ENCODE results near the gene GIN1.

The GIN1 gene

GRCh38 chr5:103117471-103117991 lies 2.4 kb downstream of the GIN1 start:
- WGBS (ENCODE audit: extremely low coverage, insufficient coverage, low lambda C conversion rate) = no CpG with 5 or more reads among the region's 4 CpGs
- Histone ChIP-seq H2AK5ac (ENCODE audit: low read length) (no peak overlapping the region), H3K36me3 (ENCODE audit: control insufficient read depth, insufficient read depth, low read length) (no peaks in the 10 kb centered on the region), H4K5ac (ENCODE audit: low read length) (no peak overlapping the region), H4K8ac (ENCODE audit: low read depth, low read length) (no peak overlapping the region), H3K56ac (ENCODE audit: low read length) (no peak overlapping the region), H2BK5ac (ENCODE audit: low read length) (no peak overlapping the region), H3K27ac (ENCODE audit: low read depth, low read length) (no peak overlapping the region), H3K4me1 (ENCODE audit: control insufficient read depth, low read depth, low read length) (no peaks in the 10 kb centered on the region), H3K23ac (ENCODE audit: low read length) (no peak overlapping the region), H2BK15ac (replicated peaks; ENCODE audit: low read depth) (no peak overlapping the region), H3K27me3 (ENCODE audit: insufficient read depth, low read length, poor library complexity) (no peaks in the 10 kb centered on the region), H3K79me1 (ENCODE audit: low read length) (peaks cover 4% of the 10 kb centered on the region), H3K4me3 (ENCODE audit: low read length) (no peak overlapping the region), H3K79me2 (ENCODE audit: control insufficient read depth, insufficient read depth, low read length) (peaks cover 8% of the 10 kb centered on the region), H3K9ac (ENCODE audit: low read length) (no peak overlapping the region), H2BK120ac (ENCODE audit: low read depth, low read length) (no peak overlapping the region), H3K4ac (ENCODE audit: low read depth, low read length) (no peak overlapping the region), H3K4me2 (ENCODE audit: low read length) (no peak overlapping the region), H3K18ac (ENCODE audit: low read length) (no peak overlapping the region)
- DNase-seq = no peak

GRCh38 chr5:103114440-103114839 lies 5.5 kb downstream of the GIN1 start:
- no CpG with 5 or more reads among the region's 2 CpGs for WGBS (ENCODE audit: extremely low coverage, insufficient coverage, low lambda C conversion rate)

GRCh38 chr5:103112910-103113309 lies 7.0 kb downstream of the GIN1 start:
- no peak overlapping the region for H2BK15ac ChIP-seq (replicated peaks; ENCODE audit: low read depth)
- H3K23ac ChIP-seq (ENCODE audit: low read length) = no peak overlapping the region

More at GRCh38 chr5:103114440-103114839, 5.5 kb downstream of the GIN1 start:
- Histone ChIP-seq H4K8ac (ENCODE audit: low read depth, low read length) (no peak overlapping the region), H3K9ac (ENCODE audit: low read length) (no peak overlapping the region), H3K79me1 (ENCODE audit: low read length) (no peaks in the 10 kb centered on the region), H3K4me2 (ENCODE audit: low read length) (no peak overlapping the region), H2BK5ac (ENCODE audit: low read length) (no peak overlapping the region), H3K18ac (ENCODE audit: low read length) (no peak overlapping the region), H4K5ac (ENCODE audit: low read length) (no peak overlapping the region), H2BK120ac (ENCODE audit: low read depth, low read length) (no peak overlapping the region), H3K36me3 (ENCODE audit: control insufficient read depth, insufficient read depth, low read length) (no peaks in the 10 kb centered on the region), H2BK15ac (replicated peaks; ENCODE audit: low read depth) (no peak overlapping the region), H3K56ac (ENCODE audit: low read length) (no peak overlapping the region), H3K4me1 (ENCODE audit: control insufficient read depth, low read depth, low read length) (no peaks in the 10 kb centered on the region), H3K27ac (ENCODE audit: low read depth, low read length) (no peak overlapping the region), H2AK5ac (ENCODE audit: low read length) (no peak overlapping the region), H3K23ac (ENCODE audit: low read length) (no peak overlapping the region), H3K27me3 (ENCODE audit: insufficient read depth, low read length, poor library complexity) (no peaks in the 10 kb centered on the region), H3K4ac (ENCODE audit: low read depth, low read length) (no peak overlapping the region), H3K79me2 (ENCODE audit: control insufficient read depth, insufficient read depth, low read length) (no peaks in the 10 kb centered on the region), H3K4me3 (ENCODE audit: low read length) (no peak overlapping the region)
- no peak for DNase-seq

GRCh38 chr5:103111468-103111867 lies 8.5 kb downstream of the GIN1 start:
- Histone ChIP-seq H3K36me3 (ENCODE audit: control insufficient read depth, insufficient read depth, low read length) (no peaks in the 10 kb centered on the region), H3K4me1 (ENCODE audit: control insufficient read depth, low read depth, low read length) (no peaks in the 10 kb centered on the region), H3K27me3 (ENCODE audit: insufficient read depth, low read length, poor library complexity) (no peaks in the 10 kb centered on the region), H2BK15ac (replicated peaks; ENCODE audit: low read depth) (no peak overlapping the region), H3K9ac (ENCODE audit: low read length) (no peak overlapping the region), H3K79me1 (ENCODE audit: low read length) (no peaks in the 10 kb centered on the region), H3K79me2 (ENCODE audit: control insufficient read depth, insufficient read depth, low read length) (no peaks in the 10 kb centered on the region), H3K23ac (ENCODE audit: low read length) (no peak overlapping the region), H3K56ac (ENCODE audit: low read length) (no peak overlapping the region), H3K4me2 (ENCODE audit: low read length) (no peak overlapping the region), H4K8ac (ENCODE audit: low read depth, low read length) (no peak overlapping the region), H3K18ac (ENCODE audit: low read length) (no peak overlapping the region), H3K27ac (ENCODE audit: low read depth, low read length) (no peak overlapping the region), H2AK5ac (ENCODE audit: low read length) (no peak overlapping the region), H3K4ac (ENCODE audit: low read depth, low read length) (no peak overlapping the region), H3K4me3 (ENCODE audit: low read length) (no peak overlapping the region), H2BK5ac (ENCODE audit: low read length) (no peak overlapping the region), H4K5ac (ENCODE audit: low read length) (no peak overlapping the region), H2BK120ac (ENCODE audit: low read depth, low read length) (no peak overlapping the region)
- no peak for DNase-seq
- WGBS (ENCODE audit: extremely low coverage, insufficient coverage, low lambda C conversion rate) = no CpG with 5 or more reads among the region's 2 CpGs

More at GRCh38 chr5:103112910-103113309, 7.0 kb downstream of the GIN1 start:
- Histone ChIP-seq H3K27me3 (ENCODE audit: insufficient read depth, low read length, poor library complexity) (no peaks in the 10 kb centered on the region), H3K27ac (ENCODE audit: low read depth, low read length) (no peak overlapping the region), H3K56ac (ENCODE audit: low read length) (no peak overlapping the region), H3K4me1 (ENCODE audit: control insufficient read depth, low read depth, low read length) (no peaks in the 10 kb centered on the region), H3K36me3 (ENCODE audit: control insufficient read depth, insufficient read depth, low read length) (no peaks in the 10 kb centered on the region), H3K9ac (ENCODE audit: low read length) (no peak overlapping the region), H2BK5ac (ENCODE audit: low read length) (no peak overlapping the region), H3K18ac (ENCODE audit: low read length) (no peak overlapping the region), H2BK120ac (ENCODE audit: low read depth, low read length) (no peak overlapping the region), H2AK5ac (ENCODE audit: low read length) (no peak overlapping the region), H3K4me3 (ENCODE audit: low read length) (no peak overlapping the region), H3K79me2 (ENCODE audit: control insufficient read depth, insufficient read depth, low read length) (no peaks in the 10 kb centered on the region), H3K4ac (ENCODE audit: low read depth, low read length) (no peak overlapping the region), H3K79me1 (ENCODE audit: low read length) (no peaks in the 10 kb centered on the region), H4K5ac (ENCODE audit: low read length) (no peak overlapping the region), H3K4me2 (ENCODE audit: low read length) (no peak overlapping the region), H4K8ac (ENCODE audit: low read depth, low read length) (no peak overlapping the region)
- WGBS (ENCODE audit: extremely low coverage, insufficient coverage, low lambda C conversion rate) = 100% methylated on average over 1 of the region's 2 CpGs
- DNase-seq = no peak

- Histone ChIP-seq H3K79me2 (ENCODE audit: control insufficient read depth, insufficient read depth, low read length) (no peaks in the 10 kb centered on the region), H3K9ac (ENCODE audit: low read length) (no peak overlapping the region), H3K27me3 (ENCODE audit: insufficient read depth, low read length, poor library complexity) (no peaks in the 10 kb centered on the region), H3K56ac (ENCODE audit: low read length) (no peak overlapping the region), H3K27ac (ENCODE audit: low read depth, low read length) (no peak overlapping the region), H3K4ac (ENCODE audit: low read depth, low read length) (no peak overlapping the region), H2AK5ac (ENCODE audit: low read length) (no peak overlapping the region), H2BK120ac (ENCODE audit: low read depth, low read length) (no peak overlapping the region), H3K79me1 (ENCODE audit: low read length) (no peaks in the 10 kb centered on the region), H3K4me3 (ENCODE audit: low read length) (no peak overlapping the region), H3K23ac (ENCODE audit: low read length) (no peak overlapping the region), H4K8ac (ENCODE audit: low read depth, low read length) (no peak overlapping the region), H3K18ac (ENCODE audit: low read length) (no peak overlapping the region), H3K4me1 (ENCODE audit: control insufficient read depth, low read depth, low read length) (no peaks in the 10 kb centered on the region), H2BK5ac (ENCODE audit: low read length) (no peak overlapping the region), H4K5ac (ENCODE audit: low read length) (no peak overlapping the region), H3K36me3 (ENCODE audit: control insufficient read depth, insufficient read depth, low read length) (no peaks in the 10 kb centered on the region), H2BK15ac (replicated peaks; ENCODE audit: low read depth) (no peak overlapping the region), H3K4me2 (ENCODE audit: low read length) (no peak overlapping the region)
- WGBS (ENCODE audit: extremely low coverage, insufficient coverage, low lambda C conversion rate) = no CpG with 5 or more reads among the region's 2 CpGs
- DNase-seq = no peak
Measured at GRCh38 chr5:103110403-103110802, 9.5 kb downstream of the GIN1 start.

- H3K9ac ChIP-seq (ENCODE audit: low read length) = no peak overlapping the region
- H2BK120ac ChIP-seq (ENCODE audit: low read depth, low read length) = no peak overlapping the region
- H2BK15ac ChIP-seq (replicated peaks; ENCODE audit: low read depth) = no peak overlapping the region
- H2BK5ac ChIP-seq (ENCODE audit: low read length) = no peak overlapping the region
- H3K79me1 ChIP-seq (ENCODE audit: low read length) = no peaks in the 10 kb centered on the region
- H3K23ac ChIP-seq (ENCODE audit: low read length) = no peak overlapping the region
- H3K79me2 ChIP-seq (ENCODE audit: control insufficient read depth, insufficient read depth, low read length) = no peaks in the 10 kb centered on the region
- H3K4me2 ChIP-seq (ENCODE audit: low read length) = no peak overlapping the region
- no peak overlapping the region for H3K4me3 ChIP-seq (ENCODE audit: low read length)
- H3K27ac ChIP-seq (ENCODE audit: low read depth, low read length) = no peak overlapping the region
- H3K27me3 ChIP-seq (ENCODE audit: insufficient read depth, low read length, poor library complexity) = no peaks in the 10 kb centered on the region
- no peak overlapping the region for H2AK5ac ChIP-seq (ENCODE audit: low read length)
- H3K56ac ChIP-seq (ENCODE audit: low read length) = no peak overlapping the region
- H3K4ac ChIP-seq (ENCODE audit: low read depth, low read length) = no peak overlapping the region
- no peaks in the 10 kb centered on the region for H3K36me3 ChIP-seq (ENCODE audit: control insufficient read depth, insufficient read depth, low read length)
- H4K8ac ChIP-seq (ENCODE audit: low read depth, low read length) = no peak overlapping the region
- H4K5ac ChIP-seq (ENCODE audit: low read length) = no peak overlapping the region
- no peaks in the 10 kb centered on the region for H3K4me1 ChIP-seq (ENCODE audit: control insufficient read depth, low read depth, low read length)
- WGBS (ENCODE audit: extremely low coverage, insufficient coverage, low lambda C conversion rate) = no CpG with 5 or more reads among the region's 1 CpG
- H3K18ac ChIP-seq (ENCODE audit: low read length) = no peak overlapping the region
- DNase-seq = no peak
Measured at GRCh38 chr5:103109277-103109676, 10.7 kb downstream of the GIN1 start.

Measured in mesendoderm (in vitro differentiated cells).